Measurements from ENCODE around the gene DOHH.
"Not testable (repeated sequence)": the region's sequence is repeated elsewhere in the genome, so short reads cannot be mapped to it uniquely, and the experiment has no call there.

The DOHH gene

GRCh38 chr19:3534375-3535234 lies 34.1 kb upstream of the DOHH start:
- no peak for DNase-seq

- no peak for DNase-seq
These were observed 33.2 kb upstream of the DOHH start for GRCh38 chr19:3533563-3534216.

DNA sequence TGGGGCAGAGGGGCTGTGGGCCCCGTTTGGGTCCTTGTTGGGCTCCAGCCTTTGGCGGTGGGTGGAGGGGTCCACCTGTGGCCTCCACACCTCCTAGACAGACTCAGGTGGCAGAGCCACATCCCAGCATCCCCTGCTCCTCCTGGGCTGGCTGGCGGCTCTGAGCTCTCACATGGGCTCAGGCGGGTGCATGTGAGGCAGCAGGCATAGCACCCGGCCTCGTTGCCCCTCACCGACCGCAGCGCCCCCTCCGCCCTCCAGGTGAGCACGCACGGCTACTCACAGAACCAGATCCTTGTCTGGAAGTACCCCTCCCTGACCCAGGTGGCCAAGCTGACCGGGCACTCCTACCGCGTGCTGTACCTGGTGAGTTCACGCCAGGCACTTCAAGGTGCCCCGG lies 32.6 kb upstream of the DOHH start:
- no peak for DNase-seq

DNA sequence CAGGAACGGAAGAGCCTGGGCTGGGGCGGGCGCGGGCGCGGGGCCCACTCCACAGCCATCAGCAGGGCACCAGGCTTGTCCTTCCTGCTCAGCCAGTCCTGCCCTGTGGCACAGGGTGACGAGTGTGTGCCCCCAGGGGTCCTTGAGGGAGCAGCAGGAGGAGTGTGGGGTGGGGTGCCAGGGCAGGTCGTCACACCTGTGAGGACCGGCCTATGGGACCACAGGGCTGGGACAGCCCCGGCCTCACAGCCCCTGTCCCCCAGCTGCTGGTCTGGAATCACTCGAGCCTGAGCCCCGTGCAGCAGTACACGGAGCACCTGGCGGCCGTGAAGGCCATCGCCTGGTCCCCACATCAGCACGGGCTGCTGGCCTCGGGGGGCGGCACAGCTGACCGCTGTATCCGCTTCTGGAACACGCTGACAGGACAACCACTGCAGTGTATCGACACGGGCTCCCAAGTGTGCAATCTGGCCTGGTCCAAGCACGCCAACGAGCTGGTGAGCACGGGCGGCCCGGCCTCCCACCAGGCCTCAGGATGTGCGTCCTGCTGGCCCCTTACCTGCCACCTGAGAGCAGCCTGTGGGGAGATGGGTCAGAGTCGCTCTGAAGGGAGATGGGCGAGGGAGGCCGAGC lies 31.8 kb upstream of the DOHH start:
- DNase-seq, result no peak

DNA sequence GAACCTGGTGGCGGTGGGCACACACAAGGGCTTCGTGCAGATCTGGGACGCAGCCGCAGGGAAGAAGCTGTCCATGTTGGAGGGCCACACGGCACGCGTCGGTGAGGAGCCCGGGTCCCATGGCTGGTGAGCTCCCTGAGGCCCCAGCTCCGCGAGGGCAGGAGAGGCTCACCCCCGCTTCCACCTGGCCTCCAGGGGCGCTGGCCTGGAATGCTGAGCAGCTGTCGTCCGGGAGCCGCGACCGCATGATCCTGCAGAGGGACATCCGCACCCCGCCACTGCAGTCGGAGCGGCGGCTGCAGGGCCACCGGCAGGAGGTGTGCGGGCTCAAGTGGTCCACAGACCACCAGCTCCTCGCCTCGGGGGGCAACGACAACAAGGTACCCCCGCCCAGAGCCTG lies 31.2 kb upstream of the DOHH start:
- DNase-seq, result no peak

GRCh38 chr19:3530389-3530788 lies 29.9 kb upstream of the DOHH start:
- no peak for DNase-seq

- DNase-seq, result not testable (repeated sequence)
These were observed 28.8 kb upstream of the DOHH start for GRCh38 chr19:3529299-3529698.

- no peak for DNase-seq
These were observed 28.2 kb upstream of the DOHH start for GRCh38 chr19:3528539-3529211.

- DNase-seq, result no peak
These were observed 27.6 kb upstream of the DOHH start for GRCh38 chr19:3528080-3528479.

DNA sequence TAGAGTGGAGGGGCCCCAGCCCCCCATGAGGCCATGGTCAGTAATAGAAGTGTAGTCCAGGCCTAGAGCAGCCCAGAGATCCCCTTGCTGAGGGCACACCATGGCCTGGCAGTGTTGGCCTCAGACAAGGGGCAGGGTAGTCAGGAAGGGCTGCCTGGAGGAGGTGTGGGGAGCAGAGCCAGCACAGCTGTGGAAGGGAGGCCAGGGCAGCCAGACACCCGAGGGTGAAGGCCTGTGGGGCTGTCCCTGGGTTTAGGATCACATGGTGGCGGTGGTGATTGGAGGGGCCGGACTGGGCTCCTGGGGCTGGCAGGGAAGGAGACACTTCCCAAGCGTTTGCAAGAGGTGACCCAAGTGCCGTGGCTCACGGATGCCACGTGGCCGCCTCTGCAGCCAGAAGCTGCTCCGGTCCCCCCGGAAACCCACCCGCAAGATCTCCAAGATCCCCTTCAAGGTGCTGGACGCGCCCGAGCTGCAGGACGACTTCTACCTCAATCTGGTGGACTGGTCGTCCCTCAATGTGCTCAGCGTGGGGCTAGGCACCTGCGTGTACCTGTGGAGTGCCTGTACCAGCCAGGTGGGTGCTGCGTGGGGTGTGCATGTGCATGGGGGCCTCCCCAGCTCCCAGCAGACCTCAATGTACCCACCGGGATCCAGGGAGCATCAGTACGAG lies 26.9 kb upstream of the DOHH start:
- no peak for DNase-seq

DNA sequence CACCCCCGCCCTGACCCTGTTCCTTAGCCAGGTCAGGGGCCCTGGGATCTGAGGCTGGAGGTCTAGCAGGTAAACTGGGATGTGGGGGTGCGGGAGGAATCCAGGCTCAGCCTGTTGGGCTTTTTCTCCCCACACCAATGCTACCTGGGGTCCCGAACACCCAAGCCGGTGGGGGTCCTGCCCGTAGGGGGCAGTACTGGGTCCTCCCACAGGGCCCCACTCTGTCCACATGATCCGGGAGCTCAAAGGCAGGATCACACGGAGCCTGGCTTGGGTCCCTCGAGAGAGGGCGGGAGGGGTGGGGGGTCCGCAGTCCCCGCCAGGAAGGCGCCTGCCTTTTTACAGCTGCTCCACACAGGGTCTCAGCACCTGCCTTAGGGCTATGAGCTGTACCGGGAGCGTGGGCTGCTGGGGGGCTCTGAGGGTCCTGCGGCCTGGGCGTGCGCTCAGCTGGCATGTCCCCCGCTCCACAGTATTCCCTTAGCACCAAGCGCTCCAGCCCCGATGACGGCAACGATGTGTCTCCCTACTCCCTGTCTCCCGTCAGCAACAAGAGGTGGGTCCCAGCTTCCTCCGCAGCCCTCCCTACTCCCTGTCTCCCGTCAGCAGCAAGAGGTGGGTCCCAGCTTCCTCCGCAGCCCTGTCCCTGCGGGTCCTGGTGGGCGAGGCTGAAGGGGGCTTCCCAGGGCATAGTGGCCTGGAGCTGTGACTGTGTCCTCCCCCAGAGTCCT lies 26.2 kb upstream of the DOHH start:
- no peak for DNase-seq

GRCh38 chr19:3524904-3525451 lies 24.5 kb upstream of the DOHH start:
- no peak for DNase-seq

GRCh38 chr19:3524078-3524842 lies 23.8 kb upstream of the DOHH start:
- no peak for DNase-seq

GRCh38 chr19:3523361-3524077 lies 23.0 kb upstream of the DOHH start:
- DNase-seq, result no peak

DNA sequence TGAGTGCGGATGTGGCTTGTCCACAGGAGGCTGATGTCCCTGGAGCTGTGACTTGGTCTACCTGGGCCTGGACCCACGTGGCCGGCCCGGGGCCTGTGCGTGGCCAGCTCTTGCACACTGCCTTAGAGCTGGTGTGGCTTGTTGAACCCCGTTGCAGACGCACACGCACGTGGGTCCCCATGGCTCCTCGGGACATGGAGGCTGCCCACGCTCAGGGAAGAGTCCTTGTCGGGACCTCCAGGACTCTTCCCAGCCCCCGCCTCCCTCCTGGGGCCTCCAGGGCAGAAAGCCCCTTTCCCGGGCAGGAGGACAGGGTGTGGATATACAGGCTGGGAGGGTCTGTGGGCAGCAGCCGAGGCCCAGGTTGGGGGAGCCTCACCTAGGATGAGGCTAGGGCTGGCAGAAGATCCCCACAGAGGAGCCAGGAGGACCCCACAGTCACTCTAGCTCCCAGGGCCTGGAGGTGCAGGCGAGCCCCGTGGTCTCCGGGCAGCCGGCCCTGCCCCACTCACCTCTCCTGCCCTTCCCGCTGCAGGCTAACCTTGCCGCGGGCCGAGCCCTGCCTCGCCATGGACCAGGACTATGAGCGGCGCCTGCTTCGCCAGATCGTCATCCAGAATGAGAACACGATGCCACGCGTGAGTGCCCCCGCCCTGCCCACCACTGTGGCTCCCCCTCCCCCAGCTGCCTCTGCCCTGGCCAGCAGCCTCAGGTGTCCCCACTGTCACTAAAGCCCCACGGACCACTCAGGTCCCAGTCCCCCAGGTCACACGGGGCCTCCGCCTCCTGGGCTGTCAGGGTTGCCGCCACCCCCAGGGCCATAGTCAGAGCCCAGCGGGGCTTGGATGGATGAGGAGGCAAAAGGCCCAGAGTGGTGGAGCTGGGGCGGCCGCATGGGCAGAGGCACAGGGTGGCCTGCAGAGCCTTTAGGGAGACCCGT lies 22.2 kb upstream of the DOHH start:
- DNase-seq, result no peak

GRCh38 chr19:3521104-3521445 lies 20.6 kb upstream of the DOHH start:
- DNase-seq, result no peak

GRCh38 chr19:3520166-3521103 lies 20.0 kb upstream of the DOHH start:
- no peak for DNase-seq

DNA sequence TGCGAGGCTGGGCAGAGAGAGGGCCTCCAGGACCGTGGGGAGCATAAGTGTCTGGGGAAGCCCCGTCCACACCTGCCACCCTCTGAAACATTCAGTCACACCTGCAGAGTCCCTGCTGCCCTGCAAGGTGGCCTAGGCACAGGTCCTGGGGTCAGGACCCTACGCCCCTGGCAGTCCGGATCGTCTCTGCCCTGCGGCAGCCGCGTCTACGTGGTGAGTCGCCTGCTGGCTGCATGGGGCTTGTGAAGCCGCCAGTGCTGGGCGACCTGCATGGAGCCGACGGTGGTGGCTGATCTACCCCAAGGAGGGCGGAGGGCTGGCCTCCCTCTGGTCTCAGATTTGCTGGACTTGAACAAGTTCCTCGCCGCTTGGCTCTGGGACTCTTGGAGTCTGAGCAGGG lies 18.7 kb upstream of the DOHH start:
- DNase-seq, result no peak

Data from C1 segment of cervical spinal cord (tissue), 14 donors.